DMS 273 (cell line): ENCODE results near the gene ZNF841.
"Not testable (repeated sequence)": the region's sequence is repeated elsewhere in the genome, so short reads cannot be mapped to it uniquely, and the experiment has no call there.

ENCODE experiments used
- DNase-seq: peaks from one replicate; lab custom pipeline; 2025; ENCODE audit not compliant: unreplicated experiment; lab: John Stamatoyannopoulos, UW

Gene ZNF841

DNA sequence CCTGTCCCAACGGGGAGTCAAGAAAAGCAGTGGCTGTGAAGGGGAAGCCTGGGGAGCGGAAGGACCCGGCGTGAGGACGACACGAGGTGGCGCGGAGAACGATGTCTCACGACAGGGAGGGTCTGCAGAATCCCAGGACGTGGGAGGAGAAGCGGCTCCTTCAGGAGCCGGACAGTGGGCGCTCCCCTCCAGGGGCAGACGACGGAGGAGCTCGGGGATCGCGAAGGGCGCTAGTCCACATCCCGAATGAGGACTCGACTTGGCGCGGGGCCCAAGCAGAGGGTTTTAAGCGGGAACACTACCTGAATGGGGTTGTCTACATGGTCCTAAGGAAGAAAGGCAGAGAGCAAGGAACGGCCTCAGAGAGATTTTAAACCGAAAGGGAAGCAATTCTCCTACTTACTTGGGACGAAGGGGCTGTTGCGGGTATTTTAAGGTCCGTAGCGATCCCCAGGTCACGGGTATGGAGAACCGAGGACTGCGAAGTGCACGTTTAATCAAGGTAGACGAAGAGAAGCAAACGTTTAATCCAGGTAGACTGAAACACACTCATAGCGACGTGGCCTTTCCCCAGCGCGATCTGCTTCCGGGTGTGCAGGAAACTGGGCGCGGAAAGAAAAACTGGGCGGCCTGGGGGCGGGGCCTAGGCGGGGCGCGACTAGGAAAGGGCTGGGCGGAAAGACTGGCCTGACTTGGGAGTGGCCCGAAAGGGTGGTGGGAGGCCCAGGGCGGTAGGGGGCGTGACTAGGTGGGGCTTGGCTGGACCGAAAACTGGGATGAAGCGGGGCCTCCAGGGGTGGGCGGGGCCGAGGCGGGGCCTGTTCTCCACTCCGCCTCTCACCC, at the start of gene ZNF841:
TSS of gene ZNF841 (minus strand) at position 594 of the 843 bp plus-strand sequence. CDS start 10,964 bp downstream, outside the sequence.
- peak; percentile 96 for DNase-seq

- DNase-seq: no peak
Observed at GRCh38 chr19:52142001-52142595, 46.5 kb upstream of the ZNF841 start.

GRCh38 chr19:52141203-52141602, 45.6 kb upstream of the ZNF841 start:
- no peak for DNase-seq

GRCh38 chr19:52140032-52140710, 44.6 kb upstream of the ZNF841 start:
- no peak for DNase-seq

DNA sequence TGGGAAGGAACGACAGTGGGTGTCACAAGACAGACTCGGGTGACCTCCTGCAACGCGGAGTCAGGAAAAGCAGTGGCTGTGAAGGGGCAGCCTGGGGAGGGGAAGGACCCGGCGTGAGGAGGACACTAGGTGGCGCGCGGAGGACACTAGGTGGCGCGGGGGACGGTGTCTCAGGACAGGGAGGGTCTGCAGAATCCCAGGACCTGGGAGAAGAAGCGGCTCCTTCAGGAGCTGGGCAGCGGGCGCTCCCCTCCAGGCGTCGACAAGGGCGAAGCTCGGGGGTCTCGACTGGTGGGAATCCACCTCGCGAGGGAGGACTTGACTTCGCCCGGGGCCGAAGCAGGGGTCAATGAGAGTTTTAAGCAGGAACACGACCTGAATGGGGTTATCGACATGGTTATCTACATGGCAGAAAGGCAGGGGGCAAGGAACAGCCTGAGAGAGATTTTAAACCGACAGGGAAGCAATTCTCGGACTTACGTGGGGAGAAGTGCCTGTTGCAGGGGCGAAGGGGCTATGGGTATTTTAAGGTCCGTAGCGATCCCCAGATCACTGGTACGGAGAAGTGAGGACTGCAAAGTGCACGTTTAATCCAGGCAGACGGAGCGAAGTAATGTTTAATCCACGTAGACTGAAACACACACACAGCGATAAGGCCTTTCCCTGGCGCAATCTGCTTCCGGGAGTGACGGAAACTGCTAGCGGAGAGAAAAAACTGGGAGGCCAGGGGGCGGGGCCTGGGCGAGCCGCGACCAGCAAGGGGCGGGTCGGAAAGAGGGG, 43.9 kb upstream of the ZNF841 start, which contains the start of gene ZNF616:
TSS of gene ZNF616 (minus strand) at position 687 of the 780 bp plus-strand sequence. CDS start 9,426 bp downstream, outside the sequence.
- DNase-seq: peak; percentile 98

GRCh38 chr19:52138983-52139251, 43.4 kb upstream of the ZNF841 start:
- no peak for DNase-seq

- peak; percentile 80 for DNase-seq
Observed at GRCh38 chr19:52138278-52138982, 42.9 kb upstream of the ZNF841 start.

DNA sequence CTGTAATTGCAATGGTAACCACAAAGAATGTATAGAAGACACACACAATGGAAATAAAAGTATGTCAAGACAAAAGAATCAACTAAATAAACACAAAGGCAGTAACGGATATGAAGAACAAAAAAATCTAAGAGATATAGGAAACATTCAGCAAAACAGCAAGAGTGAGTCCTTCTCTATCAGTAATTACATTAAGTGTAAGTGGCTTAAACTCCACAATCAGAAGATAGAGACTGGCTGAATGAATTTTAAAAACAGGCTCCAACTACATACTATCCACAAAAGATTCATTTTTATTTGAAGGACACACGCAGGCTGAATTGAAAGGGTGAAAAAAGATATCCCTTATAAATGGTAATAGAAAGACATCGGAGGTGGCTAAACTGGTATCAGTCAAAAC, 24.7 kb upstream of the ZNF841 start:
- no peak for DNase-seq

- no peak for DNase-seq
Observed at GRCh38 chr19:52115526-52116053, 20.0 kb upstream of the ZNF841 start.

DNA sequence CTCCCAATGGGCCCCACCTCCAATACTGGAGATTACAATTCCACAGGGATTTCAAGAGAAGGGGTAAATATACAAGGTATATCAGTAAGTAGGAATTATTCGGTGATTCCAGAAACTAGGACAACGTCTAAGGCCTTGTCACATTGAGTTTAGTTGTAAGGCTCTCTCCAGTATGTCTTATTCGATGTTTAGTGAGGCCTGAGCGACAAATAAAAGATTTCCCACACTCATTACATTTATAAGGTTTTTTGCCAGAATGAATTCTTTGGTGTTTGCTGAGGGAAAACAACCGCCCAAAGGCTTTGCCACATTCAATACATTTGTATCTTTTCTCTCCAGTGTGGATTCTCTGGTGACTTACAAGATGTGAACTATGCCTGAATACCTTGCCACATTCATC, 19.1 kb upstream of the ZNF841 start:
- no peak for DNase-seq

GRCh38 chr19:52112624-52113023, 17.1 kb upstream of the ZNF841 start:
- DNase-seq: no peak

DNA sequence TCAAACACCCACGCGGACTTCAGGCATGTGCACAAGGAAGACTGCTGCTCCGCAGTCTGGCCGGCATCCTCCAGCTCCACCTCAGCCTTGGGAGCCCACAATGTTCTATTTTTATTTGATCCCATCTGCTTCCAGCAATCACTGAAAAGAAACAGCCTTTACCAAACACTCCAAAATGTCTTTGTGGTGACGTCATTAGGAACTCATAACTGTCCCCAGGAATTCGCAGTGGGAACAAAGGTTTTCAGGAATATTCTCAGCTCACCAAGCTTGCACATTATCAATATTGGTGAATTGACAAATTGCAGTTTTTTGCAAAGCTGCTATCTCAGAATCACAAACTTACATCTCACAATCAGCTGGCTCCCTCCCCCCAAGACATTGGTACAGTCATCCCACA, 15.2 kb upstream of the ZNF841 start:
- no peak for DNase-seq

DNA sequence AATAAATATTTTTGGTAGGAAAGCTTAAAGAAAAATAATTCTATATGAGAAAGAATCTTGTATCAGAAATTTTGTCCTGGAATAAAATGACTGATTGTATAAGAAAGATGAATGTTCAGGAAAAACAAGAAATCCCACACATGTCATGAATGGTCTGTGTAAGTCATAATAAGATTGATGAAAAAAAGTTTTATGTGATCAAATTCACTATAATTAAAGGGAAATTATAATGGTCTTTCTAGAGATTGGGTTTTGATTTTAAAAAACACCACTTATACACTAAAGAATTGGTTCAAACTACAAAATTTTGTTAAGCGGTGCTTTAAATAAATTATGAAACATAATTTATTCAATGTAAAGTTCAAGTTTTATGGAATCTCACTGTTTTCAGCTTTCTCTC, 7.2 kb upstream of the ZNF841 start:
- no peak for DNase-seq

DNA sequence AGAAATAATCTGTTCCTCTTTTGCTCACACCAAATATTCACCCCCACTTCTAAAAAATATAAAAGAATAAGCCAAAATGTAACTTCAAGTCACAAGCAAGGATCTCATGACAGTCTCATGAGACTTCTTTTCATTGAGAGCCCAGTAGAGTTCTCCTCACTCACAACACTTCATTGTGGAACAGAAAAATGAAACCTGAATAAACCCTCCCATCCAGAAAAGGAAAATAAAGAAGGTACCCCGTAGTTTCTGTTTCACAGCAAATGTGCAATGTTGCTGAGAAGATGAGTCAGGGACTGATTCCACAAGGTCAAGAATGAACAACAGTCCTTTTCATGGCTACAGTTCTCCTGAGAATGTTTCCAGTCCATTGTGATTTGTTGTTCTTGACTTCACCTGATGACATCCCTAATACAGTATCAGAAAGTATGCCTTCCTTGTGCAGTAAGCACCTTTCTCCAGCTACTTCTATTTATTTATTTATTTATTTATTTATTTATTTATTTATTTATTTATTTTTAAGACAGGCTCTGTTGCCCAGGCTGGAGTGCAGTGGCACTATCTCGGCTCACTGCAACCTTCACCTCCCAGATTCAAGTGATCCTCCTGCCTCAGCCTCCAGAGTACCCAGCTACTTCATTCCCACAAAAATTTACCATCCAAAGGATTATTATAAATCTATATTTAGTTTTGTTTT, 6.4 kb upstream of the ZNF841 start:
- DNase-seq: no peak

GRCh38 chr19:52099497-52100138, 4.1 kb upstream of the ZNF841 start:
- no peak for DNase-seq

GRCh38 chr19:52096416-52096815, 851 bp upstream of the ZNF841 start:
- DNase-seq: not testable (repeated sequence)

DNA sequence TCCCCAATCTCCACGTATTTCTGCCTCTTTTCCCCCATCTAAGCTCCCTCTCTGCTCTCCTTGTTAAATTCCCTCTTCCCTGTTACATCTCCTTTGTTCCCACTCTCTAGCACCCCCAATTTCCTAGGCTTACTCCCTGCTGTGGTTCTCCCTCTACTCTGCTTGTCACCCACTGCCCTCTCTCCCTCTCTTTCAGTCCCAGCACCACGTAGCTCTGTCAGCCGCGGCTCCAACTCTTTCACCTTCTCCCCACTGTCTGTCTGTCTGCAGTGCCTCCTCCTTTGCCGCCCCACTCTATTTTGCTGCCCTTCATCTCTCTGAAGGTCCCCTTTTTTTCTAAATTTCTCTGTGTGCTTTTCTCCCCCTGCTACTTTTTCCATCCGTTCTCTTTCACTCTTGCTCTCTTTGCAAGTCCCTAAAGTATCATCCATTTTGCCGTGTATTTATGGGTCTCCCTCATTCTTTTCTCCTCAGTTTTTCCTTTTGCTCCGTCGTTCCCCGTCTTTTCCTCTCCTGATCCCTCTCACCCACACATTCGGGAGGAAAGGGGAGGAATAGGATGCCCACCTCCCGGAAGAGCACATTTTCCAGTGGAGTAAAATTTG, 937 bp downstream of the ZNF841 start:
- no peak for DNase-seq

- DNase-seq: no peak
Observed at GRCh38 chr19:52086481-52086880, 9.1 kb downstream of the ZNF841 start.

DNA sequence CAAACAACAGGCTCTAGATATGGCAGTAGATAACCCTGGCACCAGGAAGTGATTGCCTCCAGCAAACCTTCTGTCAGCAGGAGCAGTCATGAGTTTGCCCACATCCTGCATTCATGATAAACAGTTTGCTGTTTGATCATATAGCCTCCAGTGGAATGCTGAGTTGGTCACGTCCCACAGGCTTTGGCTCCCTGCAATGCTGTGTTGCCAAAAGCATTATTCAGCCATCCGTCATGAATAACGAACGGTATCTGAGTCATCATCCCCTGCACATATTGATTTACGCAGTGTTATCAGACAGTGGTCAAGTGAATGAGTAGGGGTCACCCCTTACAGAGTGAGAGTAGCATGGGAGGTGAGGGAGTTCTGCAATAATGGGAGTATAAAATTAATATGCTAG, 25.1 kb downstream of the ZNF841 start:
- DNase-seq: no peak
